ENCODE data around the gene MEF2A. TPM values are rescaled to one million over a fixed set of nuclear protein-coding genes. Genes with fewer than 3 reads are reported as not detected.

Gene MEF2A
- total RNA-seq, 1 experiment from 2014 or later = 29.6 TPM

DNA sequence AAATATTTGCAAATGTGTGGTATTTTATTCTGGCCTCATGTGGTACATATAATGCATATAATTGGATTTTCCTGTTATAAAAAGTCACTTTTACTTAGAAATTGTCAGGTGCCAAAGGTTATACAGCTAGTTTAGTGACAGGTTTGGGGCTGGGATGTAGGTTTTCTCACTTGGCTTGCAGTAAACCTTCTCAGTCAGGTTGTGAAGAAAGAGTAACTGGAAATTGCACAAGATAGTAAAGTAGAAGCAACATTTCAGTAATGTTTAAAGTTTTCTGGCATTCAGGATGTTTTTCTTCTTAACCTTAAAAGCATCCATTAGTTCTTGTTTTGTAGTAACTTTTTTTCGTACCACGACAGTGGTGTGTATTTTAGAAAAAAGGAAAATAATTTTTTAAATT lies 53.9 kb downstream of the MEF2A start (continued):
- TF ChIP-seq, protein P1, sequence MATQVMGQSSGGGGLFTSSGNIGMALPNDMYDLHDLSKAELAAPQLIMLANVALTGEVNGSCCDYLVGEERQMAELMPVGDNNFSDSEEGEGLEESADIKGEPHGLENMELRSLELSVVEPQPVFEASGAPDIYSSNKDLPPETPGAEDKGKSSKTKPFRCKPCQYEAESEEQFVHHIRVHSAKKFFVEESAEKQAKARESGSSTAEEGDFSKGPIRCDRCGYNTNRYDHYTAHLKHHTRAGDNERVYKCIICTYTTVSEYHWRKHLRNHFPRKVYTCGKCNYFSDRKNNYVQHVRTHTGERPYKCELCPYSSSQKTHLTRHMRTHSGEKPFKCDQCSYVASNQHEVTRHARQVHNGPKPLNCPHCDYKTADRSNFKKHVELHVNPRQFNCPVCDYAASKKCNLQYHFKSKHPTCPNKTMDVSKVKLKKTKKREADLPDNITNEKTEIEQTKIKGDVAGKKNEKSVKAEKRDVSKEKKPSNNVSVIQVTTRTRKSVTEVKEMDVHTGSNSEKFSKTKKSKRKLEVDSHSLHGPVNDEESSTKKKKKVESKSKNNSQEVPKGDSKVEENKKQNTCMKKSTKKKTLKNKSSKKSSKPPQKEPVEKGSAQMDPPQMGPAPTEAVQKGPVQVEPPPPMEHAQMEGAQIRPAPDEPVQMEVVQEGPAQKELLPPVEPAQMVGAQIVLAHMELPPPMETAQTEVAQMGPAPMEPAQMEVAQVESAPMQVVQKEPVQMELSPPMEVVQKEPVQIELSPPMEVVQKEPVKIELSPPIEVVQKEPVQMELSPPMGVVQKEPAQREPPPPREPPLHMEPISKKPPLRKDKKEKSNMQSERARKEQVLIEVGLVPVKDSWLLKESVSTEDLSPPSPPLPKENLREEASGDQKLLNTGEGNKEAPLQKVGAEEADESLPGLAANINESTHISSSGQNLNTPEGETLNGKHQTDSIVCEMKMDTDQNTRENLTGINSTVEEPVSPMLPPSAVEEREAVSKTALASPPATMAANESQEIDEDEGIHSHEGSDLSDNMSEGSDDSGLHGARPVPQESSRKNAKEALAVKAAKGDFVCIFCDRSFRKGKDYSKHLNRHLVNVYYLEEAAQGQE (IDR thresholded peaks at IDR 0.05; ENCODE audit: low read depth) = no peak

DNA sequence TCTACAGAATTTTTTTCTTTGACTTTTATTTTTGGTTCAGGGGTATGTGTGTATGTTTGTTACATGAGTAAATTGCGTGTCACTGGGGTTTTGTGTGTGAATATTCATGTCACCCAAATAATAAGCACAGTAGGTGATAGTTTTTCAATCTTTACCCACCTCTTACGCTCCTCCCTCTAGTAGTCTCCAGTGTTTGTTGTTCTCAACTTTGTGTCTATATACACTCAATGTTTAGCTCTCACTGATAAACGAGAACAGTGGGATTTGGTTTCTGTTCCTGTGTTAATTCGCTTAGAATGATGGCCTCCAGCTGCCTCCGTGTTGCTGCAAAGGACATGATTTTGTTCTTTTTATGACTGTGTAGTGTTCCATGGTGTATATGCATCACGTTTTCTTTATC lies 54.4 kb downstream of the MEF2A start:
- intact Hi-C loops (cut with micrococcal nuclease) = no loop called here
- BruUV-seq (replicated peaks) = no TSS peak
- H3K79me2 ChIP-seq (ENCODE audit: insufficient read depth, low read length) = peaks cover 86% of the 10 kb centered on the region

More for the DNA sequence above, 54.4 kb downstream of the MEF2A start:
- no peak overlapping the region for H3K4me2 ChIP-seq (ENCODE audit: low read length)
- no peaks in the 10 kb centered on the region for H3K4me1 ChIP-seq (ENCODE audit: control insufficient read depth in 1 of 2, insufficient read depth in 2 of 2, low read length in 2 of 2)
- no peak overlapping the region for H2AFZ ChIP-seq (ENCODE audit: low read depth, low read length, poor library complexity, severe bottlenecking)
- no peak overlapping the region for H3K4me3 ChIP-seq (replicated peaks in 1 of 2; ENCODE audit: low read depth in 1 of 2, low read length in 2 of 2)
- H3K9ac ChIP-seq (ENCODE audit: low read length) = no peak overlapping the region
- no peaks in the 10 kb centered on the region for H3K9me3 ChIP-seq (ENCODE audit: control insufficient read depth in 1 of 2, insufficient read depth in 1 of 2, low read depth in 1 of 2, low read length in 2 of 2)
- CTCF ChIA-PET = no interaction called here
- TF ChIP-seq TCF7L2 (IDR thresholded peaks at IDR 0.05; ENCODE audit: borderline replicate concordance, extremely low read depth, insufficient read depth, insufficient read length) (no peak), RAD21 (IDR thresholded peaks at IDR 0.05; ENCODE audit: low read depth) (no peak), SRF (IDR thresholded peaks at IDR 0.05; ENCODE audit: low read depth) (no peak), ZFX (IDR thresholded peaks at IDR 0.05) (no peak), SP1 (IDR thresholded peaks at IDR 0.05; ENCODE audit: low read depth) (no peak), EGR1 (IDR thresholded peaks at IDR 0.05; ENCODE audit: low read depth) (no peak), POLR2AphosphoS5 (IDR thresholded peaks at IDR 0.05; ENCODE audit: low read depth, low read length) (no peak), ZNF274 (IDR thresholded peaks at IDR 0.05; ENCODE audit: low read depth, low read length) (no peak), FOSL1 (IDR thresholded peaks at IDR 0.05; ENCODE audit: low read depth) (no peak), YY1 (IDR thresholded peaks at IDR 0.05; ENCODE audit: extremely low read depth, insufficient replicate concordance, low read depth, low read length) (no peak), JUND (IDR thresholded peaks at IDR 0.05) (no peak), EZH2 (IDR thresholded peaks at IDR 0.05) (no peak), ELF1 (IDR thresholded peaks at IDR 0.05; ENCODE audit: borderline replicate concordance, low read depth) (no peak)
- TF ChIP-seq, protein P2, sequence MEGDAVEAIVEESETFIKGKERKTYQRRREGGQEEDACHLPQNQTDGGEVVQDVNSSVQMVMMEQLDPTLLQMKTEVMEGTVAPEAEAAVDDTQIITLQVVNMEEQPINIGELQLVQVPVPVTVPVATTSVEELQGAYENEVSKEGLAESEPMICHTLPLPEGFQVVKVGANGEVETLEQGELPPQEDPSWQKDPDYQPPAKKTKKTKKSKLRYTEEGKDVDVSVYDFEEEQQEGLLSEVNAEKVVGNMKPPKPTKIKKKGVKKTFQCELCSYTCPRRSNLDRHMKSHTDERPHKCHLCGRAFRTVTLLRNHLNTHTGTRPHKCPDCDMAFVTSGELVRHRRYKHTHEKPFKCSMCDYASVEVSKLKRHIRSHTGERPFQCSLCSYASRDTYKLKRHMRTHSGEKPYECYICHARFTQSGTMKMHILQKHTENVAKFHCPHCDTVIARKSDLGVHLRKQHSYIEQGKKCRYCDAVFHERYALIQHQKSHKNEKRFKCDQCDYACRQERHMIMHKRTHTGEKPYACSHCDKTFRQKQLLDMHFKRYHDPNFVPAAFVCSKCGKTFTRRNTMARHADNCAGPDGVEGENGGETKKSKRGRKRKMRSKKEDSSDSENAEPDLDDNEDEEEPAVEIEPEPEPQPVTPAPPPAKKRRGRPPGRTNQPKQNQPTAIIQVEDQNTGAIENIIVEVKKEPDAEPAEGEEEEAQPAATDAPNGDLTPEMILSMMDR (IDR thresholded peaks at IDR 0.05 in 2 of 3, conservative IDR thresholded peaks at IDR 0.05 in 1 of 3; ENCODE audit: borderline replicate concordance in 1 of 3, insufficient read depth in 1 of 3, low read depth in 2 of 3, low read length in 2 of 3) = no peak
- TF ChIP-seq, protein P1 (IDR thresholded peaks at IDR 0.05; ENCODE audit: low read depth) = no peak
- no peak overlapping the region for H3K27ac ChIP-seq (ENCODE audit: low read depth, low read length)
- no peak for DNase-seq (ENCODE audit: low read depth, low spot score)
- RAD21 ChIA-PET (ENCODE audit: low non-redundant PET in 1 of 2, low total read pairs in 2 of 2, uncharacterized antibody in 2 of 2, unreplicated experiment in 2 of 2) = no interaction called here
- H3K9me2 ChIP-seq (ENCODE audit: insufficient read depth) = no peaks in the 10 kb centered on the region
- POLR2A ChIA-PET = no interaction called here
- H4K20me1 ChIP-seq (ENCODE audit: insufficient read depth) = peaks cover 7% of the 10 kb centered on the region; the same call in 1 of the 2 replicates
- ATAC-seq = no peak
- no peaks in the 10 kb centered on the region for H3K27me3 ChIP-seq (ENCODE audit: insufficient read depth, low read length)
- no peaks in the 10 kb centered on the region for H3K36me3 ChIP-seq (ENCODE audit: control insufficient read depth in 1 of 2, insufficient read depth in 2 of 2, low read length in 2 of 2)
